Measurements from ENCODE around the gene MAP3K19. TPM values are rescaled to one million over a fixed set of nuclear protein-coding genes. Genes with fewer than 3 reads are reported as not detected.

The MAP3K19 gene
- polyA plus RNA-seq, 1 experiment = not detected

DNA sequence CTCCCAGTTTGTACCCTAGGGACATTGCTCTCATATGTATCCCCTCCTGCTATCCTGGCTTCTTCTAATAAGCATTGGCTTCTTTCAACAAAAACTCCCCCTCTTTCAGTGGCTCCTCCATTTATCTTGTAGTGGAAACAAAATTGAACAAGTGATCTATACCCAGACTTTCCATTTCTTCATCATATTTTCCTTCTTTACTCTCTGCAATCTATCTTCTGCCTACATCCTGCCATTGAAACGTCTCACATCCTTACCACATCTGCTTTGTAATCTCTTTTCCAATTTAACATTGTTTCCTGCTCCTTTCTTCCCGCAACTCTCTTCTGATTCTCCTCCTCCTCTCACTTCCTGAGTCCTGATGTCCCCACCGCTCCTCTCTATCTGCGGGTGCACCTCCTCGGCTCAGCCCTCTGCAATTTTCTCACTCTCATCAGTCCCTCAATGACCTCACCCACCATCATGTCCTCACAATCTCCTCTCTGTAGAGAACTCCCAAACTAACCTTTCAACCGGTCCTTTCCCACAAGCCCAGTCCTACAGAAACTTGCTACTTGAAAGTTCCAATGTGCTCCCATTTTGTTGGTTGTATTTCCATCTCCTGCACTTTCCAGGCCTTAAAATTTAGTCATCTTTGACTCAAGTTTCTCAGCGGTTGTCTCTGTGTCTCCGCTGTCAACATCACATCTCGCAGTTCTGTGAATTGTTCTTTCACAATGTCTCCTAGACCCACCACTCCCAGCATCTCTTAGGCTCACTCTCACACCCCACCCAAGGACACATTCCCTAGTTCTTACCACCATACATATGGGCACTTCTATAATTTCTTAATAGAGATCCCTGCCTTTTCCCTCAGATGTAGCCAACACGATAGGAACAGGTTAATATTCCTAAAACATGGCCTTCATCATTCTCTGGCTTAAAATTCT, 24.0 kb downstream of the MAP3K19 start:
- TF ChIP-seq, protein P1, sequence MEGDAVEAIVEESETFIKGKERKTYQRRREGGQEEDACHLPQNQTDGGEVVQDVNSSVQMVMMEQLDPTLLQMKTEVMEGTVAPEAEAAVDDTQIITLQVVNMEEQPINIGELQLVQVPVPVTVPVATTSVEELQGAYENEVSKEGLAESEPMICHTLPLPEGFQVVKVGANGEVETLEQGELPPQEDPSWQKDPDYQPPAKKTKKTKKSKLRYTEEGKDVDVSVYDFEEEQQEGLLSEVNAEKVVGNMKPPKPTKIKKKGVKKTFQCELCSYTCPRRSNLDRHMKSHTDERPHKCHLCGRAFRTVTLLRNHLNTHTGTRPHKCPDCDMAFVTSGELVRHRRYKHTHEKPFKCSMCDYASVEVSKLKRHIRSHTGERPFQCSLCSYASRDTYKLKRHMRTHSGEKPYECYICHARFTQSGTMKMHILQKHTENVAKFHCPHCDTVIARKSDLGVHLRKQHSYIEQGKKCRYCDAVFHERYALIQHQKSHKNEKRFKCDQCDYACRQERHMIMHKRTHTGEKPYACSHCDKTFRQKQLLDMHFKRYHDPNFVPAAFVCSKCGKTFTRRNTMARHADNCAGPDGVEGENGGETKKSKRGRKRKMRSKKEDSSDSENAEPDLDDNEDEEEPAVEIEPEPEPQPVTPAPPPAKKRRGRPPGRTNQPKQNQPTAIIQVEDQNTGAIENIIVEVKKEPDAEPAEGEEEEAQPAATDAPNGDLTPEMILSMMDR (IDR thresholded peaks at IDR 0.05; ENCODE audit: insufficient read depth, low read depth, low read length) = no peak
- H3K27me3 ChIP-seq (ENCODE audit: control insufficient read depth, insufficient read depth, low read length) = no peaks in the 10 kb centered on the region
- H3K36me3 ChIP-seq (ENCODE audit: control insufficient read depth, insufficient read depth, low read length) = no peaks in the 10 kb centered on the region
- ChIA-PET POLR2A (no interaction called here), CTCF (interaction anchor here (1.3 kb wide), 1 partner anchor 9 kb away, joined by 4 read pairs; no protein-coding TSS in a partner anchor)
- H3K4me3 ChIP-seq (ENCODE audit: low read depth, low read length) = no peak overlapping the region
- DNase-seq (ENCODE audit: low read depth) = no peak

DNA sequence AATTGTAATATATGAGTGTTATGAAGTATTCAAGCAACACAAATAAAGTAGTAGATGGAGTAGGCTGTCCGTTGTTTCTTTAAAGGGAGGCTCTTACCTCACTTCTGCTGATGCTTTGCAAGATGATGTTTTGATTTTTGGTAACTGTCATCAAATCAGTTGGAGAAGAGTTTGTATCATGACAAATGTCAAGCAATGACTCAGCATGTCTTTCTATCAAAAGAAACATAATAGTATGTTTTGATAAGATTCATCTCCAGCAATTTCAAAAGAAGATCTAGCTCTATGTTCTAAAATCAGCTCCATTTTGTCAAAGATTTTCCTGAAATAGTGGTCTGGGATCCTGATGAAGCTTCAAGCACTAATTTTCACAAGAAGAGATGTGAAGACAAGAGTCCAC, 25.6 kb downstream of the MAP3K19 start:
- DNase-seq (ENCODE audit: low read depth) = no peak
- TF ChIP-seq, protein P1 (IDR thresholded peaks at IDR 0.05; ENCODE audit: insufficient read depth, low read depth, low read length) = no peak
- H3K4me3 ChIP-seq (ENCODE audit: low read depth, low read length) = no peak overlapping the region
- ChIA-PET CTCF (interaction anchor here (0.6 to 0.9 kb wide), 2 partner anchors 670 to 688 kb away, joined by 3 to 4 read pairs; no protein-coding TSS in a partner anchor), POLR2A (no interaction called here)
- peaks cover 2% of the 10 kb centered on the region for H3K27me3 ChIP-seq (ENCODE audit: control insufficient read depth, insufficient read depth, low read length)
- no peaks in the 10 kb centered on the region for H3K36me3 ChIP-seq (ENCODE audit: control insufficient read depth, insufficient read depth, low read length)

DNA sequence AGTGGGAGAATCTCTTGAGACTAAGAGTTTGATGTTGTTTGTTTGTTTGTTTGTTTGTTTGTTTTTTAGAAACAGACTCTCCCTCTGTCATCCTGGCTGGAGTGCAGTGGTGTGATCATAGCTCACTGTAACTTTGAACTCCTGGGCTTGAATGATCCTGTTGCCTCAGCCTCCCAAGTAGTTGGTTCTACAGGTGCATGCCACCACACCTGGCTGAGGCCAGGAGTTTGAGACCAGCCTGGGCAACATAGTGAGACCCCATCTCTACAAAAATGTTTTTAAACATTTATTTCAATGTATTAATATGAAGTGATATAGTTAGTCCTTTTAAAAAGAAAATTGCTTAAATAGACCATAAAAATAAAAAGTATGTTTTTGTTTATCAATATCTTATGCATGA, 35.6 kb downstream of the MAP3K19 start:
- DNase-seq (ENCODE audit: low read depth) = no peak
- no peaks in the 10 kb centered on the region for H3K27me3 ChIP-seq (ENCODE audit: control insufficient read depth, insufficient read depth, low read length)
- no peak overlapping the region for H3K4me3 ChIP-seq (ENCODE audit: low read depth, low read length)
- TF ChIP-seq, protein P1 (IDR thresholded peaks at IDR 0.05; ENCODE audit: insufficient read depth, low read depth, low read length) = no peak
- ChIA-PET CTCF (interaction anchor here (0.8 kb wide), 1 partner anchor 341 kb away, joined by 3 read pairs; no protein-coding TSS in a partner anchor), POLR2A (no interaction called here)
- no peaks in the 10 kb centered on the region for H3K36me3 ChIP-seq (ENCODE audit: control insufficient read depth, insufficient read depth, low read length)

DNA sequence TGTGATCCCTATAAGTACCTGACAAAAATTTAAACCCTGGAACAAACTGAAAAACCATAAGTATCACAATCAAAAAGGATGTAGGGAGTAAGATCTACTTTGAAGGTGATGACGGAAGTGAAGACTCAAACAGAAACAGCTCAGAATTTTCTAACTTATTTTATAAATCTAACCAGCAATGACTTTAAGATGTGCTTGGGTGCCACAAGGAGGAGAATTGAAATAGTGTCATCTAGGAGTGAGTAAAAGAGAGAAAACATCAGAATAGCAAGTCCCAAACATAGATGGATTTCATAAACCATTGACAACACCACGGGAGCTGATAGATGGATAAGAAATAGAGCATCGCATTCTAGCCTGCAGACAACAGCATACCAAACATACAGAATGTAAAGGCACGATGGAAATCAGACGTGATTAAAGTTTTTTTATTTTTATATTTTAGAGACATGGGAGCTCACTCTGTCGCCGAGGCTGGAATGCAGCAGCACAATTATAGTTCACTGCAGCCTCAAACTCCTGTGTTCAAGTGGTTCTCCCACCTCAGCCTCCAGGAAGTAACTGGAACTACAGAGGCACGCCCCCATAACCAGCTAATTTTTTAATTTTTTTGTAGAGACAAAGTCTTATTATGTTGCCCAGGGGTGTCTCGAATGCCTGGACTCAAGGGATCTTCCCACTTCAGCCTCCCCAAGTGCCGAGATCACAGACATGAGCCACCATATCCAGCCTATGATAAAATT, 36.9 kb downstream of the MAP3K19 start:
- CTCF ChIA-PET = interaction anchor here (1.7 kb wide), 1 partner anchor 699 kb away, joined by 7 read pairs; no protein-coding TSS in a partner anchor

More for the DNA sequence above, 36.9 kb downstream of the MAP3K19 start:
- no peak overlapping the region for H3K4me3 ChIP-seq (ENCODE audit: low read depth, low read length)
- H3K27me3 ChIP-seq (ENCODE audit: control insufficient read depth, insufficient read depth, low read length) = peaks cover 2% of the 10 kb centered on the region; the same call in 1 of the 2 replicates
- POLR2A ChIA-PET = no interaction called here
- TF ChIP-seq, protein P1 (IDR thresholded peaks at IDR 0.05; ENCODE audit: insufficient read depth, low read depth, low read length) = no peak
- H3K36me3 ChIP-seq (ENCODE audit: control insufficient read depth, insufficient read depth, low read length) = no peaks in the 10 kb centered on the region
- no peak for DNase-seq (ENCODE audit: low read depth)

Data from BJ (cell line).